ENCODE data around the gene FUBP1. TPM values are rescaled to one million over a fixed set of nuclear protein-coding genes. Genes with fewer than 3 reads are reported as not detected.
"Not testable (repeated sequence)": the region's sequence is repeated elsewhere in the genome, so short reads cannot be mapped to it uniquely, and the experiment has no call there.

Gene FUBP1
- total and polyA plus RNA-seq, 2 experiments from 2014 or later, result 64.0 to 151 TPM

- H3K36me3 ChIP-seq (replicated peaks; ENCODE audit: insufficient read depth, low read depth), result no peaks in the 10 kb centered on the region
- H3K27me3 ChIP-seq, result no peaks in the 10 kb centered on the region
- no peaks in the 10 kb centered on the region for H3K9me3 ChIP-seq (ENCODE audit: low read depth)
- no peak overlapping the region for H3K4me2 ChIP-seq
- no peaks in the 10 kb centered on the region for H3K4me1 ChIP-seq (ENCODE audit: insufficient read depth)
- H3K79me2 ChIP-seq, result no peaks in the 10 kb centered on the region
- no peak for TF ChIP-seq EZH2 (IDR thresholded peaks at IDR 0.05; ENCODE audit: borderline replicate concordance)
- TF ChIP-seq EZH2phosphoT487 (IDR thresholded peaks at IDR 0.05; ENCODE audit: low read depth, severe bottlenecking, unreplicated experiment), result no peak
- TF ChIP-seq, protein P1, sequence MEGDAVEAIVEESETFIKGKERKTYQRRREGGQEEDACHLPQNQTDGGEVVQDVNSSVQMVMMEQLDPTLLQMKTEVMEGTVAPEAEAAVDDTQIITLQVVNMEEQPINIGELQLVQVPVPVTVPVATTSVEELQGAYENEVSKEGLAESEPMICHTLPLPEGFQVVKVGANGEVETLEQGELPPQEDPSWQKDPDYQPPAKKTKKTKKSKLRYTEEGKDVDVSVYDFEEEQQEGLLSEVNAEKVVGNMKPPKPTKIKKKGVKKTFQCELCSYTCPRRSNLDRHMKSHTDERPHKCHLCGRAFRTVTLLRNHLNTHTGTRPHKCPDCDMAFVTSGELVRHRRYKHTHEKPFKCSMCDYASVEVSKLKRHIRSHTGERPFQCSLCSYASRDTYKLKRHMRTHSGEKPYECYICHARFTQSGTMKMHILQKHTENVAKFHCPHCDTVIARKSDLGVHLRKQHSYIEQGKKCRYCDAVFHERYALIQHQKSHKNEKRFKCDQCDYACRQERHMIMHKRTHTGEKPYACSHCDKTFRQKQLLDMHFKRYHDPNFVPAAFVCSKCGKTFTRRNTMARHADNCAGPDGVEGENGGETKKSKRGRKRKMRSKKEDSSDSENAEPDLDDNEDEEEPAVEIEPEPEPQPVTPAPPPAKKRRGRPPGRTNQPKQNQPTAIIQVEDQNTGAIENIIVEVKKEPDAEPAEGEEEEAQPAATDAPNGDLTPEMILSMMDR (IDR thresholded peaks at IDR 0.05; ENCODE audit: poor library complexity), result no peak
- no peak overlapping the region for H3K27ac ChIP-seq
- WGBS (ENCODE audit: low lambda C conversion rate, missing lambda C conversion rate), result 81% methylated on average over 2 of the region's 2 CpGs
- H2AFZ ChIP-seq, result no peak overlapping the region
- H4K20me1 ChIP-seq (ENCODE audit: insufficient read depth, poor library complexity, severe bottlenecking), result no peaks in the 10 kb centered on the region
- no peak overlapping the region for H3K4me3 ChIP-seq
- DNase-seq (ENCODE audit: low spot score), result no peak
- no peaks in the 10 kb centered on the region for H3K9me2 ChIP-seq (replicated peaks; ENCODE audit: insufficient read depth)
Observed at GRCh38 chr1:77925956-77926355, 52.9 kb downstream of the FUBP1 start.

GRCh38 chr1:77925518-77925917 lies 53.4 kb downstream of the FUBP1 start:
- no peak overlapping the region for H3K4me2 ChIP-seq
- 59% methylated on average over 1 of the region's 1 CpG for WGBS (ENCODE audit: low lambda C conversion rate, missing lambda C conversion rate)
- no peak overlapping the region for H2AFZ ChIP-seq
- H3K27me3 ChIP-seq, result no peaks in the 10 kb centered on the region
- H3K27ac ChIP-seq, result no peak overlapping the region
- no peaks in the 10 kb centered on the region for H3K9me3 ChIP-seq (ENCODE audit: low read depth)
- TF ChIP-seq EZH2phosphoT487 (IDR thresholded peaks at IDR 0.05; ENCODE audit: low read depth, severe bottlenecking, unreplicated experiment), result no peak
- TF ChIP-seq EZH2 (IDR thresholded peaks at IDR 0.05; ENCODE audit: borderline replicate concordance), result no peak
- TF ChIP-seq, protein P1 (IDR thresholded peaks at IDR 0.05; ENCODE audit: poor library complexity), result no peak
- H3K36me3 ChIP-seq (replicated peaks; ENCODE audit: insufficient read depth, low read depth), result no peaks in the 10 kb centered on the region
- no peaks in the 10 kb centered on the region for H4K20me1 ChIP-seq (ENCODE audit: insufficient read depth, poor library complexity, severe bottlenecking)
- H3K4me1 ChIP-seq (ENCODE audit: insufficient read depth), result no peaks in the 10 kb centered on the region
- no peaks in the 10 kb centered on the region for H3K9me2 ChIP-seq (replicated peaks; ENCODE audit: insufficient read depth)
- DNase-seq (ENCODE audit: low spot score), result no peak
- no peaks in the 10 kb centered on the region for H3K79me2 ChIP-seq
- no peak overlapping the region for H3K4me3 ChIP-seq

DNA sequence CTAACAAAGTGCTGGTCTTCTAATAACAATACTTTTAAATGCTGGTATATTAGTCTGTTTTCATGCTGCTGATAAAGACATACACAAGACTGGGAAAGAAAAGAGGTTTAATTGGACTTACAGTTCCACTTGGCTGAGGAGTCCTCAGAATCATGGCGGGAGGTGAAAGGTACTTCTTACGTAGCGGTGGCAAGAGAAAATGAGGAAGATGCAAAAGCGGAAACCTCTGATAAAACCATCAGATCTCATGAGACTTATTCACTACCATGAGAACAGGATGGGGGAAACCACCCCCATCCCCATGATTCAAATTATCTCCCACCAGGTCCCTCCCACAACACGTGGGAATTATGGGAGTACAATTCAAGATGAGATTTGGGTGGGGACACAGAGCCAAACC lies 60.0 kb downstream of the FUBP1 start:
- not testable (repeated sequence) for H3K4me3 ChIP-seq; H3K4me1 ChIP-seq (ENCODE audit: insufficient read depth); H3K79me2 ChIP-seq; H3K9me3 ChIP-seq (ENCODE audit: low read depth); DNase-seq (ENCODE audit: low spot score); H2AFZ ChIP-seq; H3K4me2 ChIP-seq; H3K36me3 ChIP-seq (replicated peaks; ENCODE audit: insufficient read depth, low read depth); H3K27ac ChIP-seq; H4K20me1 ChIP-seq (ENCODE audit: insufficient read depth, poor library complexity, severe bottlenecking); H3K9me2 ChIP-seq (replicated peaks; ENCODE audit: insufficient read depth); H3K27me3 ChIP-seq
- WGBS (ENCODE audit: low lambda C conversion rate, missing lambda C conversion rate), result 96% methylated on average over 5 of the region's 5 CpGs

DNA sequence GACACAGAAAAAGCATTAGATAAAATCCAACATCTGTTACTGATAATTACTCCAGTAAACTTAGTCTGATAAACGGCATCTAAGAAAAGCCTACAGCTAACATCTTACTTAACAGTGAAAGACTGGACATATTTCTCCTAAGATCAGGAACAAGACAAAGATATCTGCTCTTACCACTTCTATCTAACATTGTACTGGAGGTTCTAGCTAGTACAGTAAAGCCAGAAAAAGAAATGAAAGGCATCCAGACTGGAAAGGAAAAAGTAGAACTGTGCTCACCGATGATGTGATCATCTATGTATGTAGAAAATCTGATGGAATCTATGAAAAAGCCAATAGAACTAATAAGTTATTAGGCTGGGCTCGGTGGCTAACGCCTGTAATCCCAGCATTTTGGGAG lies 68.8 kb downstream of the FUBP1 start:
- Histone ChIP-seq H3K27ac (no peak overlapping the region), H2AFZ (no peak overlapping the region), H3K9me3 (ENCODE audit: low read depth) (no peaks in the 10 kb centered on the region), H4K20me1 (ENCODE audit: insufficient read depth, poor library complexity, severe bottlenecking) (no peaks in the 10 kb centered on the region), H3K4me3 (no peak overlapping the region), H3K9me2 (replicated peaks; ENCODE audit: insufficient read depth) (no peaks in the 10 kb centered on the region), H3K27me3 (no peaks in the 10 kb centered on the region), H3K4me2 (no peak overlapping the region), H3K4me1 (ENCODE audit: insufficient read depth) (no peaks in the 10 kb centered on the region), H3K36me3 (replicated peaks; ENCODE audit: insufficient read depth, low read depth) (no peaks in the 10 kb centered on the region), H3K79me2 (peaks cover 2% of the 10 kb centered on the region)
- TF ChIP-seq EZH2 (IDR thresholded peaks at IDR 0.05; ENCODE audit: borderline replicate concordance) (no peak), EZH2phosphoT487 (IDR thresholded peaks at IDR 0.05; ENCODE audit: low read depth, severe bottlenecking, unreplicated experiment) (no peak)
- TF ChIP-seq, protein P1 (IDR thresholded peaks at IDR 0.05; ENCODE audit: poor library complexity), result no peak
- no peak for DNase-seq (ENCODE audit: low spot score)
- 73% methylated on average over 4 of the region's 4 CpGs for WGBS (ENCODE audit: low lambda C conversion rate, missing lambda C conversion rate)
